ENCODE data around the gene USP13. TPM values are rescaled to one million over a fixed set of nuclear protein-coding genes. Genes with fewer than 3 reads are reported as not detected.

The USP13 gene
- total and polyA plus RNA-seq, 10 of the 15 experiments (the other 5 are each of a cell fraction or from before 2014, with no cell fraction given): 3.2 to 20.8 (median 9.0) TPM

DNA sequence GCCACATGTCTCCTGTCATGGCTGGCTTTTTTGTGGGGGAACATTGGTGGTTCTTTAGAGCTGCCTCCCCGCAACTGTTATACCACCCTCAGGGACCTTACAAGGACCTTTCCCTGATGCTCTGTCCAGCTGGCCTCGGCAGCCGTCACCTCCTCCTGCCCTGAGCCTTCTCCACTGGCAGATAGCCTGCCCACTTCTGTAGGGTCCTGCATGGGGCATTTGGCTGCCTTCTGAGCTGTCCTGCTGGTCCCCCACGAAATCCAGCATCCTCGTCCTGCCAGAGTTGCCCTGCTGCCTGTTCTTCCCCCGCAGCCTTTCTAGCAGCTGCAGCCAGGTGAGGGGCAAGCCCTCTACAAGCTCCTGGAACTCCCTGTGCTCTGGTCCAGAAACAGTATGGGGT, 86.2 kb downstream of the USP13 start:
- Histone ChIP-seq H2AFZ (ENCODE audit: control insufficient read depth, low read depth, low read length) (no peak overlapping the region), H3K4me2 (ENCODE audit: control insufficient read depth, insufficient read depth) (no peak overlapping the region), H4K20me1 (ENCODE audit: control insufficient read depth, insufficient read depth) (no peaks in the 10 kb centered on the region), H3K4me1 (ENCODE audit: control insufficient read depth, insufficient read depth, low read length) (no peaks in the 10 kb centered on the region), H3K27ac (ENCODE audit: control insufficient read depth, insufficient read depth) (no peak overlapping the region), H3K9me3 (replicated peaks; ENCODE audit: control insufficient read depth, insufficient read depth, low read length) (no peaks in the 10 kb centered on the region), H3K36me3 (ENCODE audit: control insufficient read depth in 2 of 2, insufficient read depth in 2 of 2, low read length in 1 of 2) (peaks cover 7 to 9% of the 10 kb centered on the region in 2 experiments; a peak in 3 of 4 replicates), H3K9ac (ENCODE audit: control insufficient read depth, insufficient read depth, low read length) (no peak overlapping the region), H3K4me3 (no peak overlapping the region), H3K79me2 (ENCODE audit: control insufficient read depth, insufficient read depth, low read length) (no peaks in the 10 kb centered on the region), H3K27me3 (replicated peaks in 1 of 2; ENCODE audit: control insufficient read depth in 2 of 2, insufficient read depth in 2 of 2, low read length in 1 of 2) (no peaks in the 10 kb centered on the region)
- ChIA-PET POLR2A (no interaction called here), CTCF (interaction anchor here (1.1 kb wide), 1 partner anchor 277 kb away, joined by 3 read pairs; no protein-coding TSS in a partner anchor), RAD21 (ENCODE audit: unreplicated experiment) (no interaction called here), SMC1A (ENCODE audit: uncharacterized antibody, unreplicated experiment) (interaction anchor here (0.7 to 1.2 kb wide), 2 partner anchors 13 to 20 kb away, joined by 3 read pairs; no protein-coding TSS in a partner anchor)
- FAIRE-seq: no peak
- TF ChIP-seq PAX5 (IDR thresholded peaks at IDR 0.05; ENCODE audit: borderline replicate concordance, low read depth, low read length) (no peak), BRCA1 (IDR thresholded peaks at IDR 0.05; ENCODE audit: low read depth, low read length) (no peak), IRF4 (IDR thresholded peaks at IDR 0.05; ENCODE audit: low read depth, low read length) (no peak), ESRRA (IDR thresholded peaks at IDR 0.05; ENCODE audit: low read length) (no peak), RBBP5 (conservative IDR thresholded peaks at IDR 0.05) (no peak), LARP7 (IDR thresholded peaks at IDR 0.05) (no peak), HDAC2 (IDR thresholded peaks at IDR 0.05) (no peak), CBX5 (IDR thresholded peaks at IDR 0.05; ENCODE audit: low read depth) (no peak), SIX5 (IDR thresholded peaks at IDR 0.05; ENCODE audit: low read depth, low read length, severe bottlenecking) (no peak), MTA3 (IDR thresholded peaks at IDR 0.05; ENCODE audit: borderline replicate concordance, low read length) (no peak), FOXM1 (IDR thresholded peaks at IDR 0.05; ENCODE audit: low read depth, low read length) (no peak), NFIC (IDR thresholded peaks at IDR 0.05; ENCODE audit: low read depth, low read length) (no peak)
- TF ChIP-seq, protein P1, sequence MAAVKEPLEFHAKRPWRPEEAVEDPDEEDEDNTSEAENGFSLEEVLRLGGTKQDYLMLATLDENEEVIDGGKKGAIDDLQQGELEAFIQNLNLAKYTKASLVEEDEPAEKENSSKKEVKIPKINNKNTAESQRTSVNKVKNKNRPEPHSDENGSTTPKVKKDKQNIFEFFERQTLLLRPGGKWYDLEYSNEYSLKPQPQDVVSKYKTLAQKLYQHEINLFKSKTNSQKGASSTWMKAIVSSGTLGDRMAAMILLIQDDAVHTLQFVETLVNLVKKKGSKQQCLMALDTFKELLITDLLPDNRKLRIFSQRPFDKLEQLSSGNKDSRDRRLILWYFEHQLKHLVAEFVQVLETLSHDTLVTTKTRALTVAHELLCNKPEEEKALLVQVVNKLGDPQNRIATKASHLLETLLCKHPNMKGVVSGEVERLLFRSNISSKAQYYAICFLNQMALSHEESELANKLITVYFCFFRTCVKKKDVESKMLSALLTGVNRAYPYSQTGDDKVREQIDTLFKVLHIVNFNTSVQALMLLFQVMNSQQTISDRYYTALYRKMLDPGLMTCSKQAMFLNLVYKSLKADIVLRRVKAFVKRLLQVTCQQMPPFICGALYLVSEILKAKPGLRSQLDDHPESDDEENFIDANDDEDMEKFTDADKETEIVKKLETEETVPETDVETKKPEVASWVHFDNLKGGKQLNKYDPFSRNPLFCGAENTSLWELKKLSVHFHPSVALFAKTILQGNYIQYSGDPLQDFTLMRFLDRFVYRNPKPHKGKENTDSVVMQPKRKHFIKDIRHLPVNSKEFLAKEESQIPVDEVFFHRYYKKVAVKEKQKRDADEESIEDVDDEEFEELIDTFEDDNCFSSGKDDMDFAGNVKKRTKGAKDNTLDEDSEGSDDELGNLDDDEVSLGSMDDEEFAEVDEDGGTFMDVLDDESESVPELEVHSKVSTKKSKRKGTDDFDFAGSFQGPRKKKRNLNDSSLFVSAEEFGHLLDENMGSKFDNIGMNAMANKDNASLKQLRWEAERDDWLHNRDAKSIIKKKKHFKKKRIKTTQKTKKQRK (IDR thresholded peaks at IDR 0.05; ENCODE audit: low read depth, low read length): no peak
- TF ChIP-seq, protein P2, sequence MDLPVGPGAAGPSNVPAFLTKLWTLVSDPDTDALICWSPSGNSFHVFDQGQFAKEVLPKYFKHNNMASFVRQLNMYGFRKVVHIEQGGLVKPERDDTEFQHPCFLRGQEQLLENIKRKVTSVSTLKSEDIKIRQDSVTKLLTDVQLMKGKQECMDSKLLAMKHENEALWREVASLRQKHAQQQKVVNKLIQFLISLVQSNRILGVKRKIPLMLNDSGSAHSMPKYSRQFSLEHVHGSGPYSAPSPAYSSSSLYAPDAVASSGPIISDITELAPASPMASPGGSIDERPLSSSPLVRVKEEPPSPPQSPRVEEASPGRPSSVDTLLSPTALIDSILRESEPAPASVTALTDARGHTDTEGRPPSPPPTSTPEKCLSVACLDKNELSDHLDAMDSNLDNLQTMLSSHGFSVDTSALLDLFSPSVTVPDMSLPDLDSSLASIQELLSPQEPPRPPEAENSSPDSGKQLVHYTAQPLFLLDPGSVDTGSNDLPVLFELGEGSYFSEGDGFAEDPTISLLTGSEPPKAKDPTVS (IDR thresholded peaks at IDR 0.05; ENCODE audit: low read depth, low read length): no peak
- TF ChIP-seq, protein P3, sequence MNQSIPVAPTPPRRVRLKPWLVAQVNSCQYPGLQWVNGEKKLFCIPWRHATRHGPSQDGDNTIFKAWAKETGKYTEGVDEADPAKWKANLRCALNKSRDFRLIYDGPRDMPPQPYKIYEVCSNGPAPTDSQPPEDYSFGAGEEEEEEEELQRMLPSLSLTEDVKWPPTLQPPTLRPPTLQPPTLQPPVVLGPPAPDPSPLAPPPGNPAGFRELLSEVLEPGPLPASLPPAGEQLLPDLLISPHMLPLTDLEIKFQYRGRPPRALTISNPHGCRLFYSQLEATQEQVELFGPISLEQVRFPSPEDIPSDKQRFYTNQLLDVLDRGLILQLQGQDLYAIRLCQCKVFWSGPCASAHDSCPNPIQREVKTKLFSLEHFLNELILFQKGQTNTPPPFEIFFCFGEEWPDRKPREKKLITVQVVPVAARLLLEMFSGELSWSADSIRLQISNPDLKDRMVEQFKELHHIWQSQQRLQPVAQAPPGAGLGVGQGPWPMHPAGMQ (IDR thresholded peaks at IDR 0.05; ENCODE audit: borderline replicate concordance): no peak
- TF ChIP-seq, protein P4, sequence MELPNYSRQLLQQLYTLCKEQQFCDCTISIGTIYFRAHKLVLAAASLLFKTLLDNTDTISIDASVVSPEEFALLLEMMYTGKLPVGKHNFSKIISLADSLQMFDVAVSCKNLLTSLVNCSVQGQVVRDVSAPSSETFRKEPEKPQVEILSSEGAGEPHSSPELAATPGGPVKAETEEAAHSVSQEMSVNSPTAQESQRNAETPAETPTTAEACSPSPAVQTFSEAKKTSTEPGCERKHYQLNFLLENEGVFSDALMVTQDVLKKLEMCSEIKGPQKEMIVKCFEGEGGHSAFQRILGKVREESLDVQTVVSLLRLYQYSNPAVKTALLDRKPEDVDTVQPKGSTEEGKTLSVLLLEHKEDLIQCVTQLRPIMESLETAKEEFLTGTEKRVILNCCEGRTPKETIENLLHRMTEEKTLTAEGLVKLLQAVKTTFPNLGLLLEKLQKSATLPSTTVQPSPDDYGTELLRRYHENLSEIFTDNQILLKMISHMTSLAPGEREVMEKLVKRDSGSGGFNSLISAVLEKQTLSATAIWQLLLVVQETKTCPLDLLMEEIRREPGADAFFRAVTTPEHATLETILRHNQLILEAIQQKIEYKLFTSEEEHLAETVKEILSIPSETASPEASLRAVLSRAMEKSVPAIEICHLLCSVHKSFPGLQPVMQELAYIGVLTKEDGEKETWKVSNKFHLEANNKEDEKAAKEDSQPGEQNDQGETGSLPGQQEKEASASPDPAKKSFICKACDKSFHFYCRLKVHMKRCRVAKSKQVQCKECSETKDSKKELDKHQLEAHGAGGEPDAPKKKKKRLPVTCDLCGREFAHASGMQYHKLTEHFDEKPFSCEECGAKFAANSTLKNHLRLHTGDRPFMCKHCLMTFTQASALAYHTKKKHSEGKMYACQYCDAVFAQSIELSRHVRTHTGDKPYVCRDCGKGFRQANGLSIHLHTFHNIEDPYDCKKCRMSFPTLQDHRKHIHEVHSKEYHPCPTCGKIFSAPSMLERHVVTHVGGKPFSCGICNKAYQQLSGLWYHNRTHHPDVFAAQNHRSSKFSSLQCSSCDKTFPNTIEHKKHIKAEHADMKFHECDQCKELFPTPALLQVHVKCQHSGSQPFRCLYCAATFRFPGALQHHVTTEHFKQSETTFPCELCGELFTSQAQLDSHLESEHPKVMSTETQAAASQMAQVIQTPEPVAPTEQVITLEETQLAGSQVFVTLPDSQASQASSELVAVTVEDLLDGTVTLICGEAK (IDR thresholded peaks at IDR 0.05; ENCODE audit: borderline replicate concordance): no peak
- intact Hi-C loops (cut with micrococcal nuclease; ENCODE audit: unreplicated experiment): no loop called here
- DNase-seq (ENCODE audit: low read depth, low spot score): no peak
- BruUV-seq (replicated peaks): no TSS peak
- in situ Hi-C loops (cut with MboI): no loop called here
- 91% methylated on average over 6 of the region's 6 CpGs for WGBS (ENCODE audit: insufficient coverage, insufficient replicate concordance, low lambda C conversion rate, missing lambda C conversion rate)
- ATAC-seq: no peak
